Gastroesophageal sphincter (tissue), 4 donors: ENCODE data around the gene NMD3. TPM values are rescaled to one million over a fixed set of nuclear protein-coding genes. Genes with fewer than 3 reads are reported as not detected.
A peak's percentile ranks its signal among the peaks of the same experiment; 100 is the strongest.
"Not testable (repeated sequence)": the region's sequence is repeated elsewhere in the genome, so short reads cannot be mapped to it uniquely, and the experiment has no call there.

Experiments
- ATAC-seq: fragments of 150-250 bp; one replicate; pipeline ENCODE4 v1.9.1; 2016; ENCODE audit warnings: mild to moderate bottlenecking, moderate library complexity
- H3K27ac ChIP-seq, 4 donors: fragments of 200-600 bp; sonication (generic) in 3 of 4; 1 replicate in 3 of 4; 2 replicates in 1 of 4; pipeline ENCODE4 v1.5.1; 2016 to 2019
- H3K27me3 ChIP-seq: fragments of 200-600 bp; sonication (generic); one replicate; pipeline ENCODE4 v1.5.1; 2019
- H3K36me3 ChIP-seq, 2 donors: fragments of 200-600 bp; sonication (generic); one replicate each; pipeline ENCODE4 v1.5.1; 2019; ENCODE audit warnings: control low read depth in 1 of 2
- H3K4me1 ChIP-seq, 3 donors: fragments of 200-600 bp; sonication (generic); 1 replicate in 2 of 3; 2 replicates in 1 of 3; pipeline ENCODE4 v1.5.1; 2016 to 2019; ENCODE audit warnings: control low read depth in 2 of 3
- H3K4me3 ChIP-seq, 2 donors: fragments of 200-600 bp; sonication (generic); one replicate each; pipeline ENCODE4 v1.5.1; 2019; ENCODE audit warnings: mild to moderate bottlenecking in 1 of 2, moderate library complexity in 1 of 2
- H3K9me3 ChIP-seq, 3 donors: fragments of 200-600 bp; sonication (generic); one replicate each; pipeline ENCODE4 v1.5.1; 2017 to 2019; ENCODE audit warnings: control low read depth in 2 of 3
- EP300 ChIP-seq: sonication (generic); formaldehyde crosslinking; IDR thresholded peaks from one replicate; pipeline ENCODE4 v1.6.1; 2017; ENCODE audit warnings: antibody characterized with exemption, mild to moderate bottlenecking
- POLR2A ChIP-seq, 2 donors: fragments of 450-650 bp; IDR thresholded peaks; one replicate each; pipeline ENCODE4 v1.6.1; 2017; ENCODE audit warnings: antibody characterized with exemption in 2 of 2, mild to moderate bottlenecking in 2 of 2, moderate library complexity in 1 of 2
- POLR2AphosphoS5 ChIP-seq: sonication (generic); formaldehyde crosslinking; IDR thresholded peaks from one replicate; pipeline ENCODE4 v1.6.1; 2017; ENCODE audit warnings: antibody characterized with exemption
- WGBS, 2 donors: methylation state at CpG; one replicate each; pipeline ENCODE4 v1.1.5; 2018; ENCODE audit warnings: low coverage in 1 of 2; 5-methylcytosine and 5-hydroxymethylcytosine counted together
- total RNA-seq, 4 donors: library from RNA; depleted of rRNA; stranded (reverse); fragments of >200 nt; gene quantifications; one replicate each; pipeline ENCODE4 v1.1.0, GENCODE V29; 2016
- TF ChIP-seq, protein P1 (sequence below), 4 experiments: fragments of 200-600 bp in 2 of 4; fragments of 450-650 bp in 2 of 4; sonication (generic) in 1 of 4; IDR thresholded peaks; one replicate each; pipeline ENCODE4 v1.5.1; 2017 to 2019; ENCODE audit warnings: antibody characterized with exemption in 4 of 4, mild to moderate bottlenecking in 2 of 4, moderate library complexity in 2 of 4

Gene NMD3
- total RNA-seq: 10 to 100 TPM; 26.1 to 72.8 (median 51.8) TPM

DNA sequence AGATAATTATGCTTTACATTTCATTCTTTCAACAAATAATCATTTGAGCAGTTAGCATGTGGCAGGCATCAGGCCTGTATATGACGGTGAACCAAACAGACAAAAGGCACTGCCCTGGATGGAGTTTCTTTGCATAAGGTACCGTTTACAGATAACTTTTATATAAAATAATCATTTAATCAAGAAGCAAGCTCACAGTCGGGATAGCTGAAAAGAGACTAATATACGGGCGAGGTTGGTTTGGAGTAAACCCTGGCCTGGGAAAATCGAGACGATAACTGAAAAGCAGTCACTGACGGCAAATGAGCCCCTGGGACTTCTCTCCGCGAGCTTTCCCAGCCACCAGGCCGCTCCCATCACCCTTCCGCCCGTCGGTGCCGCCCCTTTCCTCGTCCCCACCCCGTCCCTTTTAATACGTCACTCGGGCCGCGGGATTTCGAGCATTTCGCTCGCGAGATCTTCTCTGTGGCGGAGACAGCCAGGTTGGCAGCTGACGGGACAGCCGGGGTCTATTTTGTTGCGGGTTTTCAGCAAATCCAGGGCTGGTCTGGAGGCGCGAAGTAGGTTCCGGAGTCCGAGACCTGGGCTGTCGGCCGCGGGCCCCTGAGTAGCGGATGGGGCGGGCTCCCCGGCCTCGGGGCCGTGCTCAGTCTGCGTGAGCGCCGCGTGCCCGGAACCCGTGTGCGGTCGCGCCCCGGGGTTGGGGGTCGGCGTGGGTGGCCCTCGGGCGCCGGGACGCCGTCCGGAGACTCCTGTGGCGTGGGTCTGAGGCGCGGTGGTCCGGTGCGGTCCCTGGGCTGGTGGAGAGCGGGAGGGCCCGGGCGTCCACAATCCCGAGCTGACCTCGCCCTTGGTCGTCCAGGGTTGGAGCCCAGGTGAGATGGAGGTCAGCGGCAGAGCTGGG lies at the start of gene NMD3:
NMD3 (plus strand) TSS at position 462 of the 904 bp plus-strand sequence. CDS start 703 bp downstream, outside the sequence.
- peaks cover 0 to 16% of the 10 kb centered on the region in 2 donors for H3K36me3 ChIP-seq
- 0 to 1% methylated on average over 11 to 13 of the region's 71 CpGs for WGBS, 2 donors
- TF ChIP-seq EP300: no peak
- peak; percentile 79 for TF ChIP-seq POLR2AphosphoS5
- peak; percentile 62 to 76 for TF ChIP-seq POLR2A (IDR thresholded peaks at IDR 0.05)
- TF ChIP-seq, protein P1, sequence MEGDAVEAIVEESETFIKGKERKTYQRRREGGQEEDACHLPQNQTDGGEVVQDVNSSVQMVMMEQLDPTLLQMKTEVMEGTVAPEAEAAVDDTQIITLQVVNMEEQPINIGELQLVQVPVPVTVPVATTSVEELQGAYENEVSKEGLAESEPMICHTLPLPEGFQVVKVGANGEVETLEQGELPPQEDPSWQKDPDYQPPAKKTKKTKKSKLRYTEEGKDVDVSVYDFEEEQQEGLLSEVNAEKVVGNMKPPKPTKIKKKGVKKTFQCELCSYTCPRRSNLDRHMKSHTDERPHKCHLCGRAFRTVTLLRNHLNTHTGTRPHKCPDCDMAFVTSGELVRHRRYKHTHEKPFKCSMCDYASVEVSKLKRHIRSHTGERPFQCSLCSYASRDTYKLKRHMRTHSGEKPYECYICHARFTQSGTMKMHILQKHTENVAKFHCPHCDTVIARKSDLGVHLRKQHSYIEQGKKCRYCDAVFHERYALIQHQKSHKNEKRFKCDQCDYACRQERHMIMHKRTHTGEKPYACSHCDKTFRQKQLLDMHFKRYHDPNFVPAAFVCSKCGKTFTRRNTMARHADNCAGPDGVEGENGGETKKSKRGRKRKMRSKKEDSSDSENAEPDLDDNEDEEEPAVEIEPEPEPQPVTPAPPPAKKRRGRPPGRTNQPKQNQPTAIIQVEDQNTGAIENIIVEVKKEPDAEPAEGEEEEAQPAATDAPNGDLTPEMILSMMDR (IDR thresholded peaks at IDR 0.05): no peak
- no peaks in the 10 kb centered on the region for H3K9me3 ChIP-seq
- no peaks in the 10 kb centered on the region for H3K27me3 ChIP-seq
- peak within 1 kb of the TSS; percentile 74 to 89 for H3K4me3 ChIP-seq
- peaks cover 9 to 49% (median 17%) of the 10 kb centered on the region in 3 donors for H3K4me1 ChIP-seq
- peak; percentile 98 for ATAC-seq
- peak within 1 kb of the TSS; percentile 78 to 98 (median 92) for H3K27ac ChIP-seq

DNA sequence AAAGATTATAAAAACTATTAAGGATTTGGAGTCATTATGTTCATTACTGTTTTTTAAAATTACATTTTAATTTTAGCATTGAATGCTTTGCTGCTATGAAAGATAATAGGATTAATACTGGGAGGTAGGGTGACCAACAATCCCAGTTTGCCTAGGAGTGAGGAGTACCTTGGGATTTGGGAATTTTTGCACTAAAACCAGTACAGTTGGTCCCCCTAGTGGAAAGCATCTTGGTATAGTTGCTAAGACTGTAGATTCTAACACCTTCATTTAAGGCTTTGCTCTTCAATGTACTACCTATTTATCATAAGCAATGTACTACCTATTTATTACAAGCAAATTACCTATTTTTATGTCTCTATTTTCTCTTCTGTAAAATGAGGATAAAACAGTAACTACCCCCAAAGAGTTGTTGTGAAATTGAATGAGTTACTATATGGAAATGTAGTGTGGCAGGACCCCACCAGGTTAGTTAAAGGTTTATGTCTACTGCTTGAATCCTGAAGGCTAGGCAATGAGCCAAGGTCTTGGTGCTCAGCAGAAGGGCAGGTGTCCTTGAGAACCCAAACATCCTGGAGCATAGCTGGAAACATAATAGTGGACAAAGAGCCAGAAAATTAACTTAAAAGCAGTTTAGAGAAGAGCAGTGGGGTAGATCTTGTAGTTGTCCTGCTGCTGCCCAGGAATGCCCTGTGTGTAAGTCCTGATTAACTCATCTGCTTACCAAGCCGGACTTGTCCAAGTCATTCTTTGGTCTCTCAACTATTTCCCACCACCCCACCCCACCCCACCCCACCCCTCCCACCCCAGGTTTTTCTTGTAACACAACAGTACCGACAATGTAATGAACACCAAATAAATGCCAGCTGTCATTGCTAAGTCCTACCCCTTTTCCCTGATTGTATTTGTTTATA lies 49.2 kb upstream of the NMD3 start:
- Histone ChIP-seq H3K36me3 (no peaks in the 10 kb centered on the region), H3K9me3 (no peaks in the 10 kb centered on the region), H3K4me1 (peaks cover 0 to 8% (median 3%) of the 10 kb centered on the region in 3 donors), H3K4me3 (no peak overlapping the region), H3K27ac (no peak overlapping the region), H3K27me3 (no peaks in the 10 kb centered on the region)
- WGBS, 2 donors: 80 to 82% methylated on average over 2 of the region's 2 CpGs
- no peak for TF ChIP-seq POLR2AphosphoS5
- TF ChIP-seq EP300: no peak
- TF ChIP-seq, protein P1 (IDR thresholded peaks at IDR 0.05): no peak
- no peak for TF ChIP-seq POLR2A (IDR thresholded peaks at IDR 0.05)
- ATAC-seq: no peak

DNA sequence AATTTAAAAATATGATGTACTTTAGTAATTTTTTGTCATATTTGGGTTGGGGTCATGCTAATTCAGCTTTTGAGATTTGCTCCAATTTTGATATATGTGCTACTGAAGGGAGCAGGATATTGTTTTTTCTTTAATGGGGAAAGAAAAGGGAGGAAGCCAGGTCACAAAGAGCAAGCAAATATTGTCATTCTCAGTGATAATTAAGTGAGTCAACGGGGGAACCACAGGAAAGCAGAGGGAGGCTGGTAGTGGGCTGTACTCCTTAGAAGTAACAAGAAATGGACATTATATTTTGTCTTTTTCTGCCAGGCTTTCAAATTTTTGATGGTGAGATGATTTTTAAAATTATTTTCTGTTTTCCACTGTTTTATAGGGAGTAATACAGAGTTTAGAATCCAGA lies 45.6 kb upstream of the NMD3 start:
- no peak for TF ChIP-seq POLR2AphosphoS5
- no peak for TF ChIP-seq EP300
- TF ChIP-seq POLR2A (IDR thresholded peaks at IDR 0.05): no peak
- TF ChIP-seq, protein P1 (IDR thresholded peaks at IDR 0.05): no peak
- no peak overlapping the region for H3K27ac ChIP-seq
- no peak for ATAC-seq
- 47 to 62% methylated on average over 1 of the region's 1 CpG for WGBS, 2 donors
- no peaks in the 10 kb centered on the region for H3K9me3 ChIP-seq
- H3K27me3 ChIP-seq: no peaks in the 10 kb centered on the region
- H3K4me1 ChIP-seq: peaks cover 0 to 8% (median 3%) of the 10 kb centered on the region in 3 donors
- no peak overlapping the region for H3K4me3 ChIP-seq
- no peaks in the 10 kb centered on the region for H3K36me3 ChIP-seq

DNA sequence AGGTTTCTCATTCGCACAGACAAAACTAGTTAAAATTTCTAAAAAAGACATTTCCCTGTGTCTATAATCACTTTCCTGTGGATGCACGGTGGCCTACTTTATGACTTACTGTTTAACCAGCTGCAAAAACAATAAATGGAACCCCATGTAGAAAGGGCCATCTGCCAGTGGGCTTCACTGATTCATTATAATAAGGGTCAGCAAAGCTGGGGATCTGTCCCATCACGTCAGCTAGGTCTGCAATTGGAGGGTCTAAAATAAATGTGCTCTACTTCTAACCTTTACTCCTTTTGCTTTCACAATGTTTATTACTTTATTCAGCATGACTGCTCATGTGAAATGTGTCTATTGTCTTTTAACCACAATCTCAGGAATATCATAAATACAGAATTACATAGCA lies 43.1 kb upstream of the NMD3 start:
- ATAC-seq: no peak
- Histone ChIP-seq H3K27ac (no peak overlapping the region), H3K27me3 (no peaks in the 10 kb centered on the region), H3K4me3 (no peak overlapping the region), H3K4me1 (no peaks in the 10 kb centered on the region), H3K9me3 (no peaks in the 10 kb centered on the region), H3K36me3 (no peaks in the 10 kb centered on the region)
- WGBS, 2 donors: 60 to 70% methylated on average over 3 of the region's 3 CpGs
- TF ChIP-seq EP300 (no peak), POLR2AphosphoS5 (no peak), POLR2A (IDR thresholded peaks at IDR 0.05) (no peak)
- TF ChIP-seq, protein P1 (IDR thresholded peaks at IDR 0.05): no peak

DNA sequence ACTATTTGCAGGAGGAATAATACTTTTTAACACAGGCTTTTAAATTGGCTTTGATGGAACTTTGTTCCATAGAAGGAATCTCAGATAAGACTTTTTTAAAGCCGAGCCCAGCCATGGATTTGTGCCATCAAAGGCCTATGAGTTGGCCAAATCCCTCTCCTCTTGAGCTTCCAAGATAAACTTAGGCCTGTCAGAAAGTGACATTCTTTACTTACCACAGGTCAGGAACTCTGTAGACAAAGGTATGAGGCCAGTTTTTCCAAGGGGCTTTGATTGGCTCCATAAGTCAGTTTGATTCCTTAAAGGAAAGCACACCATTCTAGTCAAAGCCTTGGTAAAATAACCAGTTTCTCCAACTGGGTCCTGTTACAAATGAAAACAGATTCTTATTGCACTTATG lies 39.7 kb upstream of the NMD3 start:
- H3K27me3 ChIP-seq, ATAC-seq, H3K36me3 ChIP-seq, H3K27ac ChIP-seq, H3K4me3 ChIP-seq, H3K9me3 ChIP-seq, H3K4me1 ChIP-seq: not testable (repeated sequence)
- WGBS, 2 donors: 0 to 33% methylated on average over 1 of the region's 1 CpG
